SK-N-SH treated with all-trans-retinoic acid at 6 μM for 48 hours (cell line): ENCODE measurements around the gene CROCC2.

Source experiments
- ATAC-seq: fragments of 200-7000 bp; cut with Tn5 transposase; 3 replicates; pipeline ENCODE4 v1.9.1; 2020; ENCODE audit warnings: mild to moderate bottlenecking, moderate library complexity
- ARNTL ChIP-seq: fragments of 450-650 bp; formaldehyde crosslinking; IDR thresholded peaks from 2 replicates; pipeline ENCODE4 v1.5.0; 2020; ENCODE audit warnings: low read depth, mild to moderate bottlenecking, moderate library complexity, borderline replicate concordance
- BACH2 ChIP-seq: fragments of 250-450 bp; sonication (Bioruptor Pico); IDR thresholded peaks from 2 replicates; pipeline ENCODE4 v1.9.0; 2021; ENCODE audit warnings: mild to moderate bottlenecking, borderline replicate concordance
- CREB5 ChIP-seq: fragments of 250-450 bp; sonication (Bioruptor Pico); IDR thresholded peaks from 2 replicates; pipeline ENCODE4 v1.5.1; 2020; ENCODE audit warnings: low read depth, mild to moderate bottlenecking, moderate library complexity
- CSDC2 ChIP-seq: fragments of 250-450 bp; sonication (Bioruptor Pico); IDR thresholded peaks from 2 replicates; pipeline ENCODE4 v1.5.0; 2020; ENCODE audit warnings: mild to moderate bottlenecking, moderate library complexity
- CSRNP3 ChIP-seq: fragments of 250-450 bp; sonication (Bioruptor Pico); IDR thresholded peaks from 2 replicates; pipeline ENCODE4 v1.5.1; 2021; ENCODE audit warnings: mild to moderate bottlenecking, moderate library complexity
- ESRRG ChIP-seq: fragments of 250-450 bp; sonication (Bioruptor Pico); IDR thresholded peaks from 2 replicates; pipeline ENCODE4 v1.6.1; 2021; ENCODE audit warnings: mild to moderate bottlenecking
- GLIS3 ChIP-seq: fragments of 250-450 bp; sonication (Bioruptor Pico); IDR thresholded peaks from 2 replicates; pipeline ENCODE4 v1.5.0; 2020; ENCODE audit warnings: mild to moderate bottlenecking, moderate library complexity
- ISL1 ChIP-seq: fragments of 250-450 bp; sonication (Bioruptor Pico); IDR thresholded peaks from 2 replicates; pipeline ENCODE4 v2.1.2; 2022; ENCODE audit warnings: mild to moderate bottlenecking, moderate library complexity
- OSR1 ChIP-seq: fragments of 250-450 bp; sonication (Bioruptor Pico); IDR thresholded peaks from 2 replicates; pipeline ENCODE4 v1.8.0; 2022; ENCODE audit warnings: moderate library complexity, mild to moderate bottlenecking, inconsistent platforms
- PATZ1 ChIP-seq: fragments of 250-450 bp; sonication (Bioruptor Pico); IDR thresholded peaks from 2 replicates; pipeline ENCODE4 v1.8.0; 2020; ENCODE audit warnings: mild to moderate bottlenecking, moderate library complexity, borderline replicate concordance
- POU6F1 ChIP-seq: fragments of 250-450 bp; sonication (Bioruptor Pico); IDR thresholded peaks from 2 replicates; pipeline ENCODE4 v1.8.0; 2021; ENCODE audit warnings: low read depth, mild to moderate bottlenecking, moderate library complexity, borderline replicate concordance
- PPARA ChIP-seq: fragments of 250-450 bp; sonication (Bioruptor Pico); IDR thresholded peaks from 2 replicates; pipeline ENCODE4 v1.5.0; 2020; ENCODE audit warnings: mild to moderate bottlenecking, borderline replicate concordance
- RARB ChIP-seq: fragments of 250-450 bp; sonication (Bioruptor Pico); IDR thresholded peaks from 2 replicates; pipeline ENCODE4 v1.8.0; 2021; ENCODE audit warnings: mild to moderate bottlenecking, moderate library complexity
- SNAI2 ChIP-seq: fragments of 250-450 bp; sonication (Bioruptor Pico); IDR thresholded peaks from 2 replicates; pipeline ENCODE4 v1.5.0; 2020; ENCODE audit warnings: mild to moderate bottlenecking, moderate library complexity
- TCF4 ChIP-seq: fragments of 250-450 bp; sonication (Bioruptor Pico); IDR thresholded peaks from 2 replicates; pipeline ENCODE4 v1.8.0; 2021; ENCODE audit warnings: mild to moderate bottlenecking, moderate library complexity, borderline replicate concordance
- TOX ChIP-seq: fragments of 250-450 bp; sonication (Bioruptor Pico); IDR thresholded peaks from 2 replicates; pipeline ENCODE4 v1.8.0; 2021; ENCODE audit warnings: mild to moderate bottlenecking, moderate library complexity, borderline replicate concordance
- TSHZ2 ChIP-seq: fragments of 250-450 bp; sonication (Bioruptor Pico); IDR thresholded peaks from 2 replicates; pipeline ENCODE4 v1.5.0; 2020; ENCODE audit warnings: mild to moderate bottlenecking, moderate library complexity
- ZFP30 ChIP-seq: fragments of 450-650 bp; formaldehyde crosslinking; IDR thresholded peaks from 2 replicates; pipeline ENCODE4 v1.5.0; 2022; ENCODE audit warnings: mild to moderate bottlenecking, moderate library complexity
- ZNF565 ChIP-seq: fragments of 450-650 bp; formaldehyde crosslinking; conservative IDR thresholded peaks from 2 replicates; pipeline ENCODE4 v1.5.0; 2020; ENCODE audit warnings: low read depth, mild to moderate bottlenecking, moderate library complexity
- ZNF70 ChIP-seq: fragments of 450-650 bp; formaldehyde crosslinking; IDR thresholded peaks from 2 replicates; pipeline ENCODE4 v1.5.0; 2020; ENCODE audit warnings: mild to moderate bottlenecking, moderate library complexity

The CROCC2 gene

GRCh38 chr2:240929364-240930095 lies 23.4 kb downstream of the CROCC2 start:
- ATAC-seq, result no peak
- no peak for TF ChIP-seq POU6F1 (CRISPR knock-in tag)
- TF ChIP-seq BACH2 (CRISPR knock-in tag), result no peak
- TF ChIP-seq ZFP30 (CRISPR knock-in tag), result no peak
- no peak for TF ChIP-seq ZNF565 (CRISPR knock-in tag)
- TF ChIP-seq PATZ1 (CRISPR knock-in tag), result no peak

GRCh38 chr2:240930096-240930630 lies 24.0 kb downstream of the CROCC2 start:
- TF ChIP-seq ESRRG (CRISPR knock-in tag) (no peak), ZNF70 (CRISPR knock-in tag) (no peak), ISL1 (no peak), CREB5 (CRISPR knock-in tag) (no peak), RARB (CRISPR knock-in tag) (no peak), TSHZ2 (CRISPR knock-in tag) (no peak), TOX (no peak), OSR1 (CRISPR knock-in tag) (no peak), TCF4 (no peak), GLIS3 (no peak), ARNTL (CRISPR knock-in tag) (no peak), BACH2 (CRISPR knock-in tag) (no peak), CSDC2 (CRISPR knock-in tag) (no peak), ZFP30 (CRISPR knock-in tag) (no peak), PPARA (CRISPR knock-in tag) (no peak), CSRNP3 (no peak), SNAI2 (no peak), ZNF565 (CRISPR knock-in tag) (no peak), POU6F1 (CRISPR knock-in tag) (no peak)
- TF ChIP-seq, all 23 proteins: peak for 0
- no peak for ATAC-seq
